ENCODE results near the gene NANOS1.

NANOS1 gene

GRCh38 chr10:119029613-119030420, at the start of gene NANOS1:
TSS of gene NANOS1 (plus strand) at chr10:119029714. CDS start at chr10:119029802, 88 bp downstream.
- peak; percentile 47 to 60 for DNase-seq

- DNase-seq = no peak
Measured at GRCh38 chr10:118980135-118980865, 49.2 kb upstream of the NANOS1 start.

GRCh38 chr10:118980870-118981269, 48.6 kb upstream of the NANOS1 start:
- DNase-seq = no peak

DNA sequence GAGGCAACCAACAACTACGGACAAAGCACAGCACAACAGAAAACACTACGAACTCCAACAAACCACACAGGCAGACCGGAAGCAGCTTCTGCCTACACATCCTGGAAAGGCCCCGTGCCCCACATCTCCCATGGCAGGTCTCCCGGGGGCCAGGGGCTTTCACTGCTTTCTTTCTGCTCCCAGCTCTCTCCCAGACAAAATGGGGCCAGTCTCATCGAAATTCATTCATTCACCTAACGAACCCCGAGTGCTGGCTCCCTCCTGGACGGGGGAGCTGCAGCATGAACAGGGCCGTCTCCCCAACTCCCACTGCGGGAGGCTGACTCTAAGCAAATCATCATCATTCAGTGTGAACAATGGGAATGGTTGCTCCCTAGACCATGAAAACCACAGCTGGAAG, 47.6 kb upstream of the NANOS1 start:
- no peak for DNase-seq

DNA sequence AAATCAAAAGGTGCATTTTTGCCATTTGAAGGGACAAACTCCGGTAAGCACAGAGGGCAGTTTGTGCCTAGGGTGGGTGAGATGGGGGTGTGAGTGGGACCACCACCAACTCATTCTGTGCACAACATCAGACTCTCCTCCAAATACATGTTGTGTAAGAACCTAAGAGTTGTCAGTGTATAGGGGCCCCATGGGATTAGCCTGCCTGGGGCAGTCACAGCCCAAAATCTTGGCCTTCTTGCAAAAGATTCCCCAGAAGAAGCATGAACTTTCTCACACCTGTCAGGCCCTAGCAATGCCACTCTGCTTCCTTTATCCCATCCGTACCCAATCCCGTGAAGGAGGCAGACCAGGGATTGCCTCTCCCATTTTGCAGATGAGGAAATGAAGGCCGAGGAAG, 47.1 kb upstream of the NANOS1 start:
- no peak for DNase-seq

- DNase-seq = no peak
Measured at GRCh38 chr10:118983263-118983662, 46.3 kb upstream of the NANOS1 start.

DNA sequence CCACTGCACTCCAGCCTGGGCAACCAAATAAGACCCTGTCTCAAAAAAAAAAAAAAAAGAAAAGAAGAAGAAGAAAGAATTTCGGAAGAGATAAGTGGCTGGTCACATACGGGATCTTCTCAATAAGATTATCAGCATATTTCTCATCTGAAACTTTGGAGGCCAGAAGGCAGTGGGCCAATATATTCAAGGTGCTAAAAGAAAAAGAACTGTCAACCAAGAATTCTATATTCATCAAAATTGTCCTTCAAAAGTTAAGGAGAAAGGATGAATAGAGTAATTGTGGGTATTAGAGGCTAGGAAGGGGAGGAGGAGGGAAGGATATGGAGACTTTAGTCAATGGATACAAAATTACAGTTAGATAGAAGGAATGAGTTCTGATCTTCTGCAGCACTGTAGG, 43.9 kb upstream of the NANOS1 start:
- no peak for DNase-seq

DNA sequence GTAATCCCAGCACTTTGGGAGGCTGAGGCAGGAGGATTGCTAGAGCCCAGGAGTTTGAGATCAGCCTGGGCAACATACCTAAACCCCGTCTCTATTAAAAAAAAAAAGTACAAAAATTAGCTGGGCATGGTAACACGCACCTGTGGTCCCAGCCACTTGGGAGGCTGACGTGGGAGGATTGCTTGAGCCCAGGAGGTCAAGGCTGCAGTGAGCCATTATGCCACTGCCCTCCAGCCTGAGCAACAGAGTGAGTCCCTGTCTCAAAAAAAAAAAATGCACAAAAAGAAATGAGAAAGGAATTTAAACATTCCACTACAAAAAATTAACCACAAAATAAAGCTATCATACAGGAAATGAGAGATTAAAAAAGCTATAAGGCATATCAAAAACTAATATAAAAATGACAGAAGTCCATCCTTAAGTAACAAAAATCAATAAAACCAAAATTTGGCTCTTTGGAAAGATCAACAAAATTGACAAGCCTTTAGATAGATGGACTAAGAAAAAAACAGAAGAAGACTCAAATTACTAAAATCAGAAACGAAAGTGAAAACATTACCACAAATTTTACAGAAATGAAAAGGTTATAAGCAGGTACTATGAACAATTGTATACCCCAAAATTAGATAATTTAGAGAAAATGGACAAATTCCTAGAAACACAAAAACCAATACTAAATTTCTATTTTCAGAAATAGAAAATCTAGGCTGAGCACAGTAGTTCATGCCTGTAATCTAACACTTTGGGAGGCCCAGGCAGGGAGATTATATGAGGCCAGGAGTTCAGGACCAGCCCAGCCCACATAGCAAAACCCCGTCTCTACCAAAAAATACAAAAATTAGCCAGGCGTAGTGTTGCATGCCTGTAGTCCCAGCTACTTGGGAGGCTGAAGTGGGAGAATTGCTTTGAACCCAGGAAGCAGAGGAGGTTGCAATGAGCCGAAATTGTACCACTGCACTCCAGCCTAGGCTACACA, 42.4 kb upstream of the NANOS1 start:
- DNase-seq = no peak

DNA sequence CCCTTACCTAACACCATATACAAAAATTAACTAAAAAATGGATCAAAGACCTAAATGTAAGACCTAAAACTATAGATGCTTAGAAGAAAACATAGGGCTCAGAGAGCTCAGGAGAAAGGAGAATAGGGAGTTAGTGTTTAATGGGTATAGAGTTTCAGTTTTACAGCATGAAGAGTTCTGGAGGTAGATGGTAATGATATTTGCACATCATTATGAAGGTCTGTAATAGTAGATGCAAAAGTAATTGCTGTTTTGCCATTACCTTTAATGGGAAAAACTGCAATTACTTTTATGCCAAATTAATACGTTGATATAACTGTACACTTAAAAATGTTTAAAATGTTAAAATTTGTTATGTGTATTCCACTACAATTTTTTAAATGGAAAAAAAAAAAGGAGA, 39.2 kb upstream of the NANOS1 start:
- no peak for DNase-seq

DNA sequence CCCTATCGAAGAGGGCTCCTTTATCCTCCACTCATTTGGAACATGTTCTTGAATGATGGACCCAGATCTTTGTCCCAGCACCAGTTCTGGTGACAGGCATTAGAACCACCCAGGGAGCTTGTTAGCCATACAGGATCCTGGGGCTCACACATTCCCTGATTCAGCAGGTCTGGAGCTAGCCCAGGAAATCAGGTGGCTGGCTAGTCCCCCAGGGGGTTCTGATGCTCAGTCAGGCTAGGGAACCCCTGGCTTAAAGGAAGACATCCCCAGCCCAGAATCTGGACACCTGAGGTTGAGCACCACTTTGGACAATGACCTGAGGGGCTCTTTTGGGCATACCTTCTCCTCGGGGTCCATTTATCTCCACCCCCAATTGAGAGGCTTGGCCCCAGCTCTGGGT, 37.0 kb upstream of the NANOS1 start:
- DNase-seq = no peak

- DNase-seq = no peak
Measured at GRCh38 chr10:118993214-118993613, 36.3 kb upstream of the NANOS1 start.

- DNase-seq = no peak
Measured at GRCh38 chr10:118994321-118994720, 35.2 kb upstream of the NANOS1 start.

DNA sequence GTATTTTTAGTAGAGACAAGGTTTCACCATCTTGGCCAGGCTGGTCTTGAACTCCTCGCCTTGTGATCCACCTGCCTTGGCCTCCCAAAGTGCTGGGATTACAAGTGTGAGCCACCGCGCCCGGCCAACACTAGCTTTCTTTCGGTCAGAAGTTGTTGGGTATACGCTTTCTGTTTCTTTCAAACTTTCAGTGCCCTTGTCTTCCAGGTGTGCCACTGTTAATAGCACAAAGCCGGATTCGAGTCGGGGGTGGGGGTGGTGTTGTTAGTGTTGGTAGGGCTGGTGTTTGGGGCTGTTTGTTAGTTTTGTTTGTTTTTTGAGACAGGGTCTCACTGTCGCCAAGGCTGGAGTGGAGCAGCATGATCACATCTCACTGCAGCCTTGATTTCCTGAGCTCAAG, 33.8 kb upstream of the NANOS1 start:
- DNase-seq = no peak

- DNase-seq = no peak
Measured at GRCh38 chr10:118997379-118997778, 32.1 kb upstream of the NANOS1 start.

- no peak for DNase-seq
Measured at GRCh38 chr10:118998183-118998582, 31.3 kb upstream of the NANOS1 start.

DNA sequence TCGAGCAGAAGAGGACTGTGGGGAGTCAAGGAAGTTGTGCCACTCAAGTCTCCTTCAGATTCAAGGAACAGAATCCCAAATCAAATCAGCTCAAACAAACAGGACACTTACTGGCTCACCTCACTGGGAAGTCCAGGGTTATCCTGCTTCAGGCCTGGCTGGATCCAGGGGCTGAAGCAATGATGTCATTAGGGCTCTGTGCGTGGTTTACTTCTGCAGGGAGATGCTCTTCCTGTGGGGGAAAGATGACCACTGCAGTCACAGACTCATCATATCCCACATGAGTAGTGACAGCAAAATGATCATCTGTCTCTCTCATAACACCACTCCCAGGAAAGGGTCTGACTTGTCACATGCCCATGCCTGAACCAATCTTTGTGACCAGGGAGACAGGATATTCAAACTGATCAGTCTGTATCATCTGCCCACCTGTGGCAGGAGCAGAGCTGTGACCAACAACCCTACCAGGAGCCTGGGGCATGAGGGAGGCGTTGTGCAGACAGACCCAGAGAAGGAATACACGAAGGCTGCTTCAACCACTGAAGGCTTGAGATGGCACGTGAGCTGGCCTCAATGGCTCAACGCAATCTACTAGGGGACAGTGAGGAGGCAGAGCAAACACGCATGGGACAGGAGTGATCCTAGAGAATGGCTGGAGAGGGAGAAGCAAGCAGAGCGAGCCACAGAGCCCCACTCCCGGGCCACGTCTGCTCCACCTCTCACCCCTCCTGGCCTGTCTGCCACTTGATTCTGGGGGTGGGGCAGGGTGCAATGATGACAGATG, 27.6 kb upstream of the NANOS1 start:
- DNase-seq = no peak

GRCh38 chr10:119003572-119004289, 25.8 kb upstream of the NANOS1 start:
- DNase-seq = no peak

GRCh38 chr10:119005362-119006043, 24.0 kb upstream of the NANOS1 start:
- no peak for DNase-seq

GRCh38 chr10:119006451-119007210, 22.9 kb upstream of the NANOS1 start:
- DNase-seq = no peak

GRCh38 chr10:119007211-119007574, 22.3 kb upstream of the NANOS1 start:
- no peak for DNase-seq

All from activated T-cell treated with anti-CD3 and anti-CD28 coated beads, Interleukin-2, amount 50 U/mL, for 48 hours (primary cell).